GM19351 (cell line): ENCODE data around the gene LACTB.

Experiments
- ATAC-seq: cut with Tn5 transposase; IDR thresholded peaks from one replicate; pipeline ENCODE4 v1.9.1; 2021; ENCODE audit warnings: mild to moderate bottlenecking, moderate library complexity; ENCODE audit not compliant: unreplicated experiment

Gene LACTB, protein sequence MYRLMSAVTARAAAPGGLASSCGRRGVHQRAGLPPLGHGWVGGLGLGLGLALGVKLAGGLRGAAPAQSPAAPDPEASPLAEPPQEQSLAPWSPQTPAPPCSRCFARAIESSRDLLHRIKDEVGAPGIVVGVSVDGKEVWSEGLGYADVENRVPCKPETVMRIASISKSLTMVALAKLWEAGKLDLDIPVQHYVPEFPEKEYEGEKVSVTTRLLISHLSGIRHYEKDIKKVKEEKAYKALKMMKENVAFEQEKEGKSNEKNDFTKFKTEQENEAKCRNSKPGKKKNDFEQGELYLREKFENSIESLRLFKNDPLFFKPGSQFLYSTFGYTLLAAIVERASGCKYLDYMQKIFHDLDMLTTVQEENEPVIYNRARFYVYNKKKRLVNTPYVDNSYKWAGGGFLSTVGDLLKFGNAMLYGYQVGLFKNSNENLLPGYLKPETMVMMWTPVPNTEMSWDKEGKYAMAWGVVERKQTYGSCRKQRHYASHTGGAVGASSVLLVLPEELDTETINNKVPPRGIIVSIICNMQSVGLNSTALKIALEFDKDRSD

GRCh38 chr15:63121382-63122001 is at the start of gene LACTB:
Gene LACTB, plus strand, starts transcription at chr15:63121861. Its CDS starts 11 bp downstream, at chr15:63121872.
- peak; percentile 78 for ATAC-seq

- no peak for ATAC-seq
Measured at GRCh38 chr15:63072023-63072650, 49.5 kb upstream of the LACTB start.

DNA sequence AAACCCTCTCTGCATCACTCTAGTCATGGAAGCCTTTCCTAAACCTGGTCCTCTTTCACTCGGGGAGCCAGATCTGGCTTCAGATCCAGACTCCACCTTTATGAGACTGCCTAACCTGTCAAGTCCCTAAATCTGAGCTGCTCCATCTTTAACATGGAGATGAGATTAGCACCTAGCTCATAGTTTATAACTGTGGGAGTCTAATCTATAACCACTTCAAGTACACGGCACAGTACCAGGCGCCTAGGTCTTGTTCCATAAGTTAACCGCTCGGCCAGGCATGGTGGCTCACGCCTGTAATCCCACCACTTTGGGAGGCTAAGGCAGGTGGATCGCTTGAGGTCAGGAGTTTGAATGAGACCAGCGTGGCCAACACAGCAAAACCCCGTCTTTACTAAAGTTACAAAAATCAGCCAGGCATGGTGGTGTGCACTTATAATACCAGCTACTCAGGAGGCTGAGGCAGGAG is 48.8 kb upstream of the LACTB start:
- ATAC-seq: no peak

GRCh38 chr15:63073497-63074172 is 48.0 kb upstream of the LACTB start:
- ATAC-seq: no peak

DNA sequence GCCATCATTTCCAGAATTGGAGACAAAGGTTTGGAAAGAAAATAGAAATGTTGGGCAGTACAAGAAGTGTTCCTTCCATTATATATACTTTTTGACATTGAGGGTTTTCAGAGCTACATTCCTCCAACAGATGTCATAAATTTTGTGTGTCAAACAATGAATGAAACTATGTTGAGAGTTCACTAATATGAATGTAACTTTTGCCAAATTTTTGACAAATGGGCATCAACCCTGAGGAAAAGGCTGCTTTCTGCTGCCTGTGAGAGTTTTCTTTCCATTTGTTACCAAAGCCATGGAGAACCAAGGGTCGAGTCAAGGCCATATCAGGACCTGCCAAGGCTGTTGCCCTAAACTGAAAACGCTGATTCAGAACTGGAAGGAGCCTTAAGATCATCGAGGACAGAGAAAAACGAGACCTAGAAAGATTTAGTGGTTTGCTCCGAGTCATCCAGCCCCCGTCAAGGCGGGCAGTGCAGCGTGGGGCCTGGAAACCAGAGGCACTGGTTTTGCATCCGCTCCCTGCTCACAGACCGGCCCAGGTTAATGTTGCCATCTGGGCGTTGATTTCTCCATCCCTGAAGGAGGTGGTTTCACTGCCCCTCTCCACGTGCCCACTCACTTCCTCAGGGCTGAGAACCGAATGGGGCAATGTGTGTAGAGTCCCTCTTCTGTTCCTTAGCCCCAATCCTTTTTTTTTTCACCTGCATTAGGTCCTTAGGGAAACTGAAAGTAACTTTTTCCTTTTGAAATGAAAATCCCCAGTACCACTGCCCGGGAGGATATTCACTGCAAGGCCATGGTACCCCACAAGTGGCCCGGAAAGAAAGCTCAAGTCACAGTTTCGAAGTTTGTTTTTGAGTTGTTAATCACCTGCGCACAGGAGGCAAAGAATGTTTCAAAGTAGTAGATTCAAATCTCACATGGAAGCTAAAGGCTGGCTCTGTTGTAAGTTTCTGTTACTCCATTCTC is 46.4 kb upstream of the LACTB start:
- no peak for ATAC-seq

- no peak for ATAC-seq
Measured at GRCh38 chr15:63075984-63076713, 45.5 kb upstream of the LACTB start.

DNA sequence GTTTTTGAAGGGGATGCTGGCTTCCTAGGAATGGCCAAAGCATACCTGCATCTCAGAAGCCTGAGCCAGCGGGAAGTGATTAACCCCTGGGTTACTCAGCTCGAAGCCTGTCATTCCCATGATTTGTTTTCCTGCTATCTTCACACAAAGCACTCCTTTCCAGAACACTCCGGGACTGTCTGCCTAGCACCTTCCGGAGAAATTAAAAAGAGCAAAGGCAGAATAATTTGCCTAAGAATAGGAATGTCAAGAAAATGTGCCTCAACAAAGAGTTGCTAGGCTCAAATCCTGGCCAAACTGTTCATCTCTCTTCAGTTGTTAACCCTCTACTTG is 45.0 kb upstream of the LACTB start:
- ATAC-seq: no peak

DNA sequence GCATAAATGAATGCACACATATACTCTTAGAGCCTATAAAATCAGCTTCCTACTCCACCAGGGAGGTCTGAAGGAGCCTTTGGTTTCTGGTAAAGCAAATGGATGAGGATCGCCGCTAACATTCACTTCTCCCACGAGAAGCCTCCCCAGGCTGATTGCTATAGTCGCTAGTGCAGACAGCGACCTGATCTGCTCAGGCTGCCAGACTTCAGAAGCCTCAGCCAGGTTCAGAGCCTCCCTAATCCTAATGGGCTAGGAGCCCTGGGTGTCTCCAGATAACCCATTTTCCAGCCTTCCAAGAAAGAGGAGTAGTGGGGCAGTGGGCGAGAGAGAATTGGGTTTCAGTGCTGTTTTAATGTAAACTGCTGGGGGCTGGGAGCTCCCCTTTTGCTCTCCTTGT is 43.7 kb upstream of the LACTB start:
- no peak for ATAC-seq

- no peak for ATAC-seq
Measured at GRCh38 chr15:63079947-63080626, 41.6 kb upstream of the LACTB start.

GRCh38 chr15:63080634-63081250 is 40.9 kb upstream of the LACTB start:
- ATAC-seq: no peak

GRCh38 chr15:63082366-63082765 is 39.3 kb upstream of the LACTB start:
- no peak for ATAC-seq

GRCh38 chr15:63083044-63083443 is 38.6 kb upstream of the LACTB start:
- no peak for ATAC-seq

DNA sequence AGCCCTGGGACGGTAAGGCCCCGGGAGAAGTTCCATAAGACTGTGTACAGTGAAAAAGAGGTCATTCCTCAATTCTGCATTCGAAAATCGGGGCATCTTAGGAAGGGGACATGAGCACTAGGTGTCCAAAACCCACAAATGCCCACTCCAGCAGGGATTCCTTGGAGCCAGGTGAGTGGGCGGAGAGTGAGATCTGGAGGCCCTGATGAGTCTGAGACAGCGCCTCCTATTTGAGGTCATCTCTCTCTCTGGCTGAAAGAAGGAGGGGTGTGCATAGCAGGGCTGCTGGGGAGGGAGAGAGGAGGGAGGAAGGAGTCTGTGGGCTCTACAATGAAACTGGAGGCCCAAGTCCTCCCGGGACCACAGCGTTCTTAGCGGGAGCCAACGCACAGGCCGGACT is 38.1 kb upstream of the LACTB start:
- ATAC-seq: no peak

DNA sequence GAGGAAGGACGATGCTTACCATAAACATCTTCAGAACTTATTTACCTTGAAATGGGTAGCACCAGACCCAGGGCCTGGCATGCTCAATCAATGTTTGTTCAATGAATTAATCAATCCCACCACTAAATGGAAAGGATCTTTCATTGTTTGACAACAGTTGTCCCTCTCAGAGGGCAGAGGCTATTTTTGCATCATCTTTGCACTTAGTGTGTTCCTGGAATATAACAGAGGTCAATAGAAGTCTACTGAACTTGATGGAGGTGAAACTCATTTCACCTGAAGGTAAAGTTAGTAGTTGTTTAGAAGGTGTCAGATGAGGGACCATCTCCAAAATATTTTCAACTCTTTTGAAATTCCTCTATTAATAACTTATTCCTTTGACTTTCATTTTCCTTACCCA is 36.9 kb upstream of the LACTB start:
- no peak for ATAC-seq

DNA sequence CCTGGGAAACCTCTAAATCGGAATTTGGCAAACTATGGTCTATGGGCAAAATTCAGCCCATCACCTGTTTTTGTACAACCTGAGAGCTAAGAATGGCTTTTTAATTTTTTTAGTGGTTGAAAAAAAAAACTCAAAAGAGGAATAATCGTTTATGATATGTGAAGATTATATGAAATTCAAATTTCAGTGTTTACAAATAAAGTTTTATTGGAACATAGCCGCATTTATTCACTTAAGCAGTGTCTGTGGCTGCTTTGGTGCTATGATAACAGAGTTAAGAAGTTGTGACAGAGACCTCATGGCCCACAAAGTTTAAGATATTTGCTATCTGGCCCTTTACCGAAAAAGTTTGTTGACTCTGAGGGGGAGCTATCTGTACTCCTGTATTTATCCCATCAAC is 36.4 kb upstream of the LACTB start:
- no peak for ATAC-seq

- no peak for ATAC-seq
Measured at GRCh38 chr15:63086271-63086670, 35.4 kb upstream of the LACTB start.

- no peak for ATAC-seq
Measured at GRCh38 chr15:63086947-63087346, 34.7 kb upstream of the LACTB start.

DNA sequence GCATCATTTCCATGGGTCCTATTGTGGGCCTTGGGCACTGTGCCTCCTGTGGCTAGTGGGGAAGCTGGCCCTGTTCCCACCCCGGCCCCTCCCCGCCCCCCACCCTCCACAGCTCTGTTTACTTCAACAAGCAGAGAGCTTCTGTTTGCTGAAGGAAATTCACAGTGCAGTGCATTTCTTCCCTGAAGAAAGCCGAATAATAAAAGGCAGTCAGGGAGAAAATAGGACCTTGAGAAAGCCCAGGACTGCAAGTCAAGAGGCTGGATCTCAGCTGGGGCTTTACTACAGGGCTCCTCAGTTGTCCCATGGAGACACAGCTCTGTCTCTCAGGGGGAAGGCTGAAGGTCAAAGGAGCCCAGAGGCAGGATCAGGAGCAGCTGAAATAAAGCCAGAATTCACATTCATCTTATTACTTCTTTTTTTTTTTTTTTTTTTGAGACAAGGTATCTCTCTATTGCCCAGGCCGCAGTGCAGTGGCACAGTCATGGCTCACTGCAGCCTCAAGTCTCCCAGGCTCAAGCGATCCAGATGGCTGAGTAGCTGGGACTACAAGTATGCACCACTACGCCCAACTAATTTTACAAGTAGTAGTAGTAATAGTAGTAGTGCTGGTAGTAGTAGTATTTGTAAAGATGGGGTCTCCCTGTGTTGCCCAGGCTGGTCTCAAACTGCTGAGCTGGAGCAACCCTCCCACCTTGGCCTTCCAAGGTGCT is 33.0 kb upstream of the LACTB start:
- ATAC-seq: no peak
